K562 (cell line): ENCODE data around the gene CFAP97D1.

Experiments used
- ADNP ChIP-seq: fragments of 200-800 bp; sonication (Bioruptor generic); IDR thresholded peaks from 2 replicates; pipeline ENCODE4 v1.6.1; 2016; ENCODE audit warnings: missing genetic modification characterization, missing compliant biosample characterization
- ATF7 ChIP-seq: fragments of 450-650 bp; IDR thresholded peaks from 2 replicates; pipeline ENCODE4 v1.7.1; 2014; ENCODE audit warnings: mild to moderate bottlenecking, moderate library complexity
- NCOA1 ChIP-seq: fragments of 450-650 bp; IDR thresholded peaks from 2 replicates; pipeline ENCODE4 v1.6.1; 2016; ENCODE audit warnings: low read depth
- POLR2A ChIP-seq: fragments of 450-650 bp; conservative IDR thresholded peaks from 2 replicates; pipeline ENCODE4 v1.6.1; 2016
- PYGO2 ChIP-seq: fragments of 450-650 bp; IDR thresholded peaks from 2 replicates; pipeline ENCODE4 v1.6.1; 2016; ENCODE audit warnings: mild to moderate bottlenecking, missing genetic modification characterization, moderate library complexity, missing compliant biosample characterization
- RAD21 ChIP-seq, 2 experiments: fragments of 250-450 bp in 1 of 2; fragments of 450-650 bp in 1 of 2; sonication (Bioruptor Pico) in 1 of 2; formaldehyde crosslinking in 1 of 2; IDR thresholded peaks in 1 of 2; conservative IDR thresholded peaks in 1 of 2; 2 replicates each; pipeline versions ENCODE4 v1.4.0 to v1.8.0; 2020 to 2022; ENCODE audit warnings: mild to moderate bottlenecking in 2 of 2, moderate library complexity in 1 of 2
- TSC22D4 ChIP-seq: fragments of 450-650 bp; IDR thresholded peaks from 2 replicates; pipeline ENCODE4 v1.6.1; 2016; ENCODE audit warnings: missing genetic modification characterization, missing biosample characterization, control low read depth
- ZNF232 ChIP-seq: sonication (generic); formaldehyde crosslinking; IDR thresholded peaks from 2 replicates; pipeline ENCODE4 v1.8.0; 2022; ENCODE audit warnings: mild to moderate bottlenecking, missing genetic modification reagents
- TF ChIP-seq, protein P1 (sequence below): fragments of 250-450 bp; sonication (Bioruptor Pico); IDR thresholded peaks from 2 replicates; pipeline ENCODE4 v1.5.0; 2021; ENCODE audit warnings: mild to moderate bottlenecking, borderline replicate concordance
- TF ChIP-seq, protein P2 (sequence below), 3 experiments: IDR thresholded peaks in 2 of 3; conservative IDR thresholded peaks in 1 of 3; 2 replicates each; pipeline ENCODE4 v1.5.1; 2011 to 2012; ENCODE audit warnings: low read length in 3 of 3, mild to moderate bottlenecking in 3 of 3, control low read depth in 2 of 3, improper control_type of control experiment in 1 of 3, inconsistent platforms in 1 of 3, low read depth in 1 of 3, mixed read lengths in 1 of 3, moderate library complexity in 1 of 3; ENCODE audit not compliant: insufficient read depth in 2 of 3
- TF ChIP-seq, protein P3 (sequence below), 2 experiments: fragments of 450-650 bp in 1 of 2; sonication (generic) in 1 of 2; formaldehyde crosslinking in 1 of 2; IDR thresholded peaks in 1 of 2; conservative IDR thresholded peaks in 1 of 2; 2 replicates each; pipeline versions ENCODE4 v1.6.1 to v1.8.1; 2016 to 2023; ENCODE audit warnings: mild to moderate bottlenecking in 2 of 2, moderate library complexity in 2 of 2, inconsistent platforms in 1 of 2, missing genetic modification reagents in 1 of 2

DNA sequence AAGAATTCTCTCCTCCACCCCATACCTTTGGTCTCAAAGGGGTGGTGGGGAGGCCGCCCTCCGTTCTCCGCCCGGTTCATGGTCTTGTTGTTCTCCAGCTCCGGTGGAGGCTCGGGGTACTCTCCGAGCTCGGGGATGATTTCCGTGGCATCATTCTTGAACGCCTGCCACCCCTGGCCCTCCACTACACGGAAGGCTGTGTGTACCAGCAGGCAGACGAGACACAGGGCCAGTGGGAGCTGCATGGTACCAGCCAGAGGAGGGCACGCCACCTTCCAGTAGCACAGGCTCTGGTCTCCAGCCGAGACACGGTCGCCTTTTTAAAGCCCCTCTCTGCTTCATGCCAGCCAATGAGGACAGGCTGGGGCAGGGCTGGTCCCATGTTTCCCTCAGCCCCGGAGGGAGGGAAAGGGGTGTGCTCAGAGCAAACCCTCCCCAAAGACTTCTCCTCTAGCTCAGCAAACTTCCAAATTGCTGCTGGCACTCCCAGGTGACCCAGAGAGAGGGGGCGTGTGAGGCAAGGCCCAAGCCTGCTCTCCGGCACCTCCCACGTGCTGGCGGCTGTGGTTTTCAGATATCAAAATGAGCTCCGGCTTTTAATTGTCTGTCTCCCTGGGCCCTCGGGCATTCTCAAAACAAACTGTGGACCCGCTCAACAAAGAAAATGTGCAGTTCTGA is 21.6 kb upstream of the CFAP97D1 start, which contains the start of gene SOST:
- TF ChIP-seq POLR2A, result no peak
- TF ChIP-seq, protein P1, sequence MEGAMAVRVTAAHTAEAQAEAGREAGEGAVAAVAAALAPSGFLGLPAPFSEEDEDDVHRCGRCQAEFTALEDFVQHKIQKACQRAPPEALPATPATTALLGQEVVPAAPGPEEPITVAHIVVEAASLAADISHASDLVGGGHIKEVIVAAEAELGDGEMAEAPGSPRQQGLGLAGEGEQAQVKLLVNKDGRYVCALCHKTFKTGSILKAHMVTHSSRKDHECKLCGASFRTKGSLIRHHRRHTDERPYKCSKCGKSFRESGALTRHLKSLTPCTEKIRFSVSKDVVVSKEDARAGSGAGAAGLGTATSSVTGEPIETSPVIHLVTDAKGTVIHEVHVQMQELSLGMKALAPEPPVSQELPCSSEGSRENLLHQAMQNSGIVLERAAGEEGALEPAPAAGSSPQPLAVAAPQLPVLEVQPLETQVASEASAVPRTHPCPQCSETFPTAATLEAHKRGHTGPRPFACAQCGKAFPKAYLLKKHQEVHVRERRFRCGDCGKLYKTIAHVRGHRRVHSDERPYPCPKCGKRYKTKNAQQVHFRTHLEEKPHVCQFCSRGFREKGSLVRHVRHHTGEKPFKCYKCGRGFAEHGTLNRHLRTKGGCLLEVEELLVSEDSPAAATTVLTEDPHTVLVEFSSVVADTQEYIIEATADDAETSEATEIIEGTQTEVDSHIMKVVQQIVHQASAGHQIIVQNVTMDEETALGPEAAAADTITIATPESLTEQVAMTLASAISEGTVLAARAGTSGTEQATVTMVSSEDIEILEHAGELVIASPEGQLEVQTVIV (CRISPR knock-in tag), result no peak
- TF ChIP-seq, protein P2, sequence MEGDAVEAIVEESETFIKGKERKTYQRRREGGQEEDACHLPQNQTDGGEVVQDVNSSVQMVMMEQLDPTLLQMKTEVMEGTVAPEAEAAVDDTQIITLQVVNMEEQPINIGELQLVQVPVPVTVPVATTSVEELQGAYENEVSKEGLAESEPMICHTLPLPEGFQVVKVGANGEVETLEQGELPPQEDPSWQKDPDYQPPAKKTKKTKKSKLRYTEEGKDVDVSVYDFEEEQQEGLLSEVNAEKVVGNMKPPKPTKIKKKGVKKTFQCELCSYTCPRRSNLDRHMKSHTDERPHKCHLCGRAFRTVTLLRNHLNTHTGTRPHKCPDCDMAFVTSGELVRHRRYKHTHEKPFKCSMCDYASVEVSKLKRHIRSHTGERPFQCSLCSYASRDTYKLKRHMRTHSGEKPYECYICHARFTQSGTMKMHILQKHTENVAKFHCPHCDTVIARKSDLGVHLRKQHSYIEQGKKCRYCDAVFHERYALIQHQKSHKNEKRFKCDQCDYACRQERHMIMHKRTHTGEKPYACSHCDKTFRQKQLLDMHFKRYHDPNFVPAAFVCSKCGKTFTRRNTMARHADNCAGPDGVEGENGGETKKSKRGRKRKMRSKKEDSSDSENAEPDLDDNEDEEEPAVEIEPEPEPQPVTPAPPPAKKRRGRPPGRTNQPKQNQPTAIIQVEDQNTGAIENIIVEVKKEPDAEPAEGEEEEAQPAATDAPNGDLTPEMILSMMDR (IDR thresholded peaks at IDR 0.05 in 2 of 3, conservative IDR thresholded peaks at IDR 0.05 in 1 of 3; ENCODE audit: insufficient read depth in 2 of 3, low read depth in 1 of 3, low read length in 3 of 3), result no peak
- TF ChIP-seq, protein P3, sequence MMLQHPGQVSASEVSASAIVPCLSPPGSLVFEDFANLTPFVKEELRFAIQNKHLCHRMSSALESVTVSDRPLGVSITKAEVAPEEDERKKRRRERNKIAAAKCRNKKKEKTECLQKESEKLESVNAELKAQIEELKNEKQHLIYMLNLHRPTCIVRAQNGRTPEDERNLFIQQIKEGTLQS (IDR thresholded peaks at IDR 0.05), result no peak
- TF ChIP-seq, protein P3 (CRISPR knock-in tag; conservative IDR thresholded peaks at IDR 0.05), result no peak
- no peak for TF ChIP-seq NCOA1
- TF ChIP-seq PYGO2 (tag), result no peak
- TF ChIP-seq ATF7, result no peak
- no peak for TF ChIP-seq RAD21 (CRISPR knock-in tag; conservative IDR thresholded peaks at IDR 0.05 in 1 of 2, IDR thresholded peaks at IDR 0.05 in 1 of 2)
- no peak for TF ChIP-seq ZNF232
- TF ChIP-seq ADNP, result no peak
- no peak for TF ChIP-seq TSC22D4 (tag)
